Hindlimb muscle (tissue), 1 donor: ENCODE measurements around the gene WNT8A. TPM values are rescaled to one million over a fixed set of nuclear protein-coding genes. Genes with fewer than 3 reads are reported as not detected.

ENCODE experiments used
- DNase-seq: peaks from one replicate; pipeline ENCODE4 v3.0.0-alpha.2; 2013
- polyA plus RNA-seq: library from polyadenylated mRNA; unstranded; fragments of 120-200 nt; gene quantifications from one replicate; pipeline ENCODE4 v1.2.1, GENCODE V29; 2013; ENCODE audit not compliant: insufficient read length

Gene WNT8A
- polyA plus RNA-seq, 1 donor, result not detected

DNA sequence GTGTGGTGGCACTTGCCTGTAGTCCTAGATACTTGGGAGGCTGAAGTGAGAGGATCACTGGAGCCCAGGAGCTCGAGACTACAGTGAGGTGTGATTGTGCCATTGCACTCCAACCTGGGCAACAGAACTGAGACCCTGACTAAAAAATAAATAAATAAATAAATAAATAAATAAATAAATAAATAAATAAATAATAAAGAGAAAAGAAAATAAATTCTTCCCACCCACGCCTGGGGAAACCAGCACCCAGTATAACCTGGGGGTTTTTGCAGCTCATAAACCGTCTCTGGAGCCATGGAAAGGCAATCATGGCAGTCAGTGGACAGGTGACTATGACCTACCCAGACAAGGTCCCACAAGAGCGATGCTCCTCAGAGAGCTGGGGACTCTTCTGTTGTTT lies 7.9 kb downstream of the WNT8A start:
- no peak for DNase-seq

DNA sequence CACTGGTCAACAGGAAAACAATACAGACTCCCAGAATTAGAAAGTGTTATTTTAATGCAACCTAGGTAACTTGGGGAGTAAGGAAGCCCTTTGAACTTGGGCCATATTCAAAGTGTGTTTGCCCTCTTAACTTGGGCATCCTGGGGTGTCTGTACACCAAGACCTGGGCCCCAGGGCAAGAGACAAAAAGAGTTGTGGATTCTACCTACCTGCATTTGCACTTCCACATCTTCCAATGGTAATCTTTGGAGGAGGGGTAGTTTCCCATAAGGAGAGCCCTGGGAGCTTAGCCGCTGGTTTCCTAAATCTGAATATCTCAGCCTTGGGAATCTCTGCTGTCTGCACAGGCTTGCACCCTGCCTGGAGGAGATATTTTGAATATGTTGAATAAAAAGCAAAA lies 8.5 kb downstream of the WNT8A start:
- no peak for DNase-seq

DNA sequence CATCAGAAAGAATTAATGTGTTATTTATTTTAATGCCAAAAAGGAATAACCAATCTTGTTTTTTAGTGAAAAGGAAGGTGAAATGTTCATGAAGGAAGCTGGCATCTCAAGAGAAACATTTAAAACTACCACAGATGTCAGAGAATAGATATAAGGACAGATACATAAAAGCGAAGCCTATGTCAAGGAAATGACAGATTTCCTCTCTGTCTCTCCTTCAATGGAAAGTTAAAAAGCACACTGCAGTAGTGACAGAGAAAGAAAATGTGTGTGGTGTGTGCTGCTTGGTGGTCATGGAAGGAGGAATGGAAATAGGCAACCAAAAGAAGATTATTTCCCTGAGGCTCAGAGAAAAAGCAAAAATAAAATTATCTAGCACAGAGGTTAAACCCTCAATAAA lies 9.2 kb downstream of the WNT8A start:
- DNase-seq, result no peak

DNA sequence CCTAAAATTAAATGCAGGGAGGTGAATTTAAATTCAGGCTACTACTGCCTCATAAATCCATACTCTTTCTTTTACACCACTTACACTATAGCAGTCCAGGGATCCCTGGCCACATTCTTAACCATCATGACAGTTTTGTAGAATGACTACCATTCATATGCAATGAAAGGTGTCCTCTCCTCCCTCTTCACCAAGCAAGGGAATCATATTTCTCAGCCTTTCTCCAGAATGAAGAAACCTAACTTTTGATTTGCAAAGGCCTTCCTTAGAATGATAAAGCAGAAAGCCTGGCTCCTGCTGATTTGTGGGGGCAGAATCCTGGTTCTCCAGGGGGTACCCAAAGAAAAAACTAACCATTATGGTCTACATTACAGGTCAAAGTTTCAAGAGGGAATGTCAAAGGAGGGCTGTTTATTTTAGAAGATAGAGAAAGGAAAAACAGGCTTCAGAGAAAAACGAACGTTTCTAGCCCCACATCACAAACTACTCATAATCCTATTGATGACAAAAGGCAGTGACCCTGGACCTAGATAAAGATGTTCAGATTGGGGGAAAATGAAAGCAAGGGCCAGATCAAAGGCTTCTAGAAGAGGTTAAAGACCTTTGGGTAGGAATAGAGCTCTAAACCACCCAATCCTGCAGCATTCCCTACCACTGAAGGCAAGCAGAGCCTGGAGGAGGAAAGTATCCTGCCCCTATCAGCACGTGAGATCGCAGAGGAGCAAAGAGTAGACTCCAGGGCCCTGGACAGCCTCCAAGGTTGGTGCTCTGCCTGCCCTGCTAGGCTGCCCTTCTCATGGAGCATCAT lies 11.5 kb downstream of the WNT8A start:
- DNase-seq, result no peak

DNA sequence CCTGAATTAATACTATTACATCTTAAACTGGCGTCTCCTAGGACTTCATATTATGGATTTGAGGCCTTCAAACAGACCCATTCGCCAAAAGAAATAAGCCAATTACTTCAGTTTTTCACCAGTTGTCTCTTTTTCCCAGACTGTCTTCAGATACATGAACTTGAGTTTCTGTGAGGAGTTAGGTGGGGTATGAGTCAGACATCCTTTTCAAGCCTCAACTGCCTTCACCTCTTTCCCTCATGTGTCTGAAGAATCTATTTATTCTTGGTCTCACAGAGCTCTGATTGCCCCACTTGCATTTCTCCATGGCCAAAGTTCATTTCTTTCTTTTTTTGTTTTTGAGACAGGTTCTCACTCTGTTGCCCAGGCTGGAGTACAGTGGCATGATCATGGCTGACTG lies 12.5 kb downstream of the WNT8A start:
- no peak for DNase-seq

DNA sequence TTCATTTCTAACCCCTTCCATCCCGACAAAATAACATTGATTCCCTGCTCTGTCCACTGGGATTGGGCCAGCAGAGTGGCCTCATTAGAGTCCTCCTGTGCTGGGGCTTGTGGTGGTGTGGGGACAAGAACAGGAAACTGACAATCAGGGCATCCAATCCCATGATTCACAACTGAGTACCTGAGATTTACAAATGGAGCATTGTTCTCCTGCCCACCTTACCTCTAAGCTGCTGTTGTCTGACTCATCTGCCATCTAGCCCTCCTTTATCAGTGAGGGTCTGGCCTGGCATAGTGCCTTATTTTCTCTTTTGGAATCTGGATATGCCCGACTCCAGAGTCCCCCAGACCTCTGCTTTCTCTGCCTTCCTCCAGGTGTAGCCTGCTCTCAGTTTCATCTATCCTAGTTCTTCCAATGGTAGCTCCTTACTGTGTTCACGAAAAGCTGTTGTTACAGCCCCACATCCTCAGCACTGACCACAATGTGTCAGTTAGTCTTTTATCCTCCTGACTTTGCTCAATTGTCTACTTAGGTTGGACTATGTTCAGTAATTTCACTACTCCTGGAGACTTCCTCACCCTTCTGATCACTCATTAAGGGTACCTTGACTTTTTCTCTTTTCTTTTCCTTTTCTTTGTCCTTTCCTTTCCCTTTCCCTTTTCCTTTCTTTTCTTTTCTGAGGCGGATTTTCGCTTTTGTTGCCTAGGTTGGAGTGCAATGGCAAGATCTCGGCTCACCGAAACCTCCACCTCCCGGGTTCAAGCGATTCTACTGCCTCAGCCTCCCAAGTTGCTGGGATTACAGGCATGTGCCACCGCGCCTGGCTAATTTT lies 13.4 kb downstream of the WNT8A start:
- DNase-seq, result no peak

DNA sequence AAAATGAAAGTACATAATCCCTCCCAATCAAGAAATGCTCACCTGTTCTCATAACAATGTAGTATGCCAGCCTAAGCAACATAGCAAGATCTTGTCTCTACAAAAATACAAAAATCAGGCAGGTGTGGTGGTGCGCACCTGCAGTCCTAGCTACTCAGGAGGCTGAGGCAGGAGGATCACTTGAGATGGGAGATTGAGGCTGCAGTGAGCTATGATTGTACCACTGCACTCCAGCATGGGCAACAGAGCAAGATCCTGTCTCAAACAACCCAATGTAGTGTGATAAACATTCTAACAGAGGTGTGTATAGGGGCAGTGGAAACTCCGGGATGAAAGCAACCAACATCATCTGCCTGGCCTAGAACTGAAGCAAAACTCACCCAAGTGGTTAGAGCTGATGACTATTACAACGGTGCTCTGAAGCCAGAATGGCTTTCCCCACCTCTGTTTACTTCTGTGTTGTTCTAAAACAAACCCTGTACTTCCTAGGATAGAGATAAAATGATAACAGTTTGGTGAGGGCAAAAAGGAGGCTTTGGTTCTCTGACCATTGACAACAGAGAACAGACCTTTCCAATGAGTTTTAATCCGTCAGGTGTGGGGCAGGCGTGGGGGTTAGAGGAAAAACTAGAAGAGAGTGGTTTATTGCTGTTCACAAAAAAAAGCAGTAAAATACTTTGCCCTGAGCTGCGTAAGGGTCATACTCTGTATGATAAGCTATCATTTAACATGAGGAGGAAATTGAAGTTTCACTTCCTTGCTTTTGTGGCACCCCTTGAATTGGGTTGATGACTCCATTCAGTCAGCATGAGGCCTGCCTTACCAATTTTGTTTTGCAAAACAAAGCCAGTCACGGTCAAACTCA lies 18.9 kb downstream of the WNT8A start:
- DNase-seq, result no peak

DNA sequence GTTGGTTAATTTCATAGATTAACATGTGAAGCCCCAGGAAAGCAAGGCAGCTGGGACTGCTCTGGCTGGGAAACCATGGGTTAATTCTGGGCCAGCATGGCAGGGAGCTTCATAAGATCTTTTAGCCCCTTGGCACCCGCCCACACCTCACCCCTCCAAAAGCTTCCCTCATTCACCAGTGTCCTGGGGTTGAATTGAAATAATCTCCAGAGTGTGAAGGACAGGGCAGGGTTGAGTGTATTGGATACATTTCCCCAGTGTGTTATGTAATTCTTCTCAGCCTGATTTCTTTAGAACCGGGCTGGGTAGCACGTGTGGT lies 19.4 kb downstream of the WNT8A start:
- no peak for DNase-seq

DNA sequence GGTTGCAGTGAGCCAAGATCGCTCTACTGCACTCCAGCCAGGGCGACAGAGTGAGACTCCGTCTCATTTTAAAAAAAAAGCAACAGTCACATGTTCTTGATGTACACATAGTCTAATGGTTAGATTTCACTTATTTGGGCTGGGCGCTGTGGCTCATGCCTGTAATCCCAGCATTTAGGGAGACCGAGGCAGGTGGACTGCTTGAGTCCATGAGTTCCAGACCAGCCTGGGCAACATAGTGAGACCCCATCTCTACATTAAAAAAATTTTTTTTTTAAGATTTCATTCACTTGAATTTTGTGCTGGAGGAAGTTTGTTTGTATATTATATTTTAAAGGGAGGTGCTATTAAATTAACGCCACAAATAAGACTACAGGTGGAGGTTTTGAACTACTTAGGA lies 21.9 kb downstream of the WNT8A start:
- DNase-seq, result no peak

DNA sequence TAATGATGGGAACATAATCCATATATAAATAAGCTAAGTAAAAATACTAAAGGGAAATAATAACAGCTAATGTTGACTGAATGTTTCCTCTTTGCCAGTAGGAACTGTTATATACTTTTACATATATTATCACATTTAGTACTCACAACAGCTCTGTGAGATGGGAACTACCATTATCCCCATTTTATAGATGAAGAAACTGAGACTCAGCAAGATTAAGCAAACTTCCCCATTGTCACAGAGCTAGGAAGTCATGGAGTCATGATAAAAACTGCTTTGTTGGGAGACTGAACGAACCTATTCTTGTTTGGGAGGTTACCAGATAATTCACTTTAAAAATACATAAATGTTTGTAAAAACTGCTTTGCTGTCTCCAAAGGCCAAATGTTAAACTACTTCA lies 23.4 kb downstream of the WNT8A start:
- no peak for DNase-seq

DNA sequence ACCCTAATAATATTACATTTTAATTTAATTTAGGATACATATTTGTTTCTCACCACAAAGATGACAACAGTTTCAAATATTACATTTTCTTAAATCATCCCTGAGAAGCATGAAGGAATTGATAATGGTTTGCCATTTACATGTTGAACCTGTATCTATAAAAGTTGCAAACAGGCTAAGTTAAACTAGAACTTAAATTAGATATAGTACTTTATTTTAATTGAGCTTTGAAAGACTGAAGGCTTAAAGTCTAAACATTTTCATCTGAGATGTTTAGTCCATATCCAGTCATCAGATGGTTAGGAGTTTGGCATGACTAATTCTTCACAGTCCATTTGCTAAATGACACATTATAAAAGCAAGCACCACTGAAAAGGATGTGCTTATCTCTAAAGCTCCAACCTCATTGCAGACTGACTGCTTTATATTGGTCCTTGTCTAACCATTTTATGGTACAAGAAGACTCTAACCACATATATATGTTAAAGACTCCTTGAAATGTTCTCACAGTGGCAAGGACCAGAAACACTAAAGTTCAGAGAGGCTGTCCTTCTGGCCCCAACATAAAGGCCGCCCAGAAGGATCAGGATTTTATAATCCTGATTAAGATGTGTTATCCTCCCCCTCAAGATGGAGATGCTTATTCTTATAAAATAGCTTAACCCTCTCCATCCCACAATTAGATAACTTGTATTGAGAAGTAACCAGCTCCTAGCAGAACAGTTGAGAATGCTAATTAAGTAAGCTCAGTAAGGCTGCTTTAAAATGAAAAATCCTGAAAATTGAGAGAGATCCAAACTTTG lies 25.8 kb downstream of the WNT8A start:
- DNase-seq, result no peak

DNA sequence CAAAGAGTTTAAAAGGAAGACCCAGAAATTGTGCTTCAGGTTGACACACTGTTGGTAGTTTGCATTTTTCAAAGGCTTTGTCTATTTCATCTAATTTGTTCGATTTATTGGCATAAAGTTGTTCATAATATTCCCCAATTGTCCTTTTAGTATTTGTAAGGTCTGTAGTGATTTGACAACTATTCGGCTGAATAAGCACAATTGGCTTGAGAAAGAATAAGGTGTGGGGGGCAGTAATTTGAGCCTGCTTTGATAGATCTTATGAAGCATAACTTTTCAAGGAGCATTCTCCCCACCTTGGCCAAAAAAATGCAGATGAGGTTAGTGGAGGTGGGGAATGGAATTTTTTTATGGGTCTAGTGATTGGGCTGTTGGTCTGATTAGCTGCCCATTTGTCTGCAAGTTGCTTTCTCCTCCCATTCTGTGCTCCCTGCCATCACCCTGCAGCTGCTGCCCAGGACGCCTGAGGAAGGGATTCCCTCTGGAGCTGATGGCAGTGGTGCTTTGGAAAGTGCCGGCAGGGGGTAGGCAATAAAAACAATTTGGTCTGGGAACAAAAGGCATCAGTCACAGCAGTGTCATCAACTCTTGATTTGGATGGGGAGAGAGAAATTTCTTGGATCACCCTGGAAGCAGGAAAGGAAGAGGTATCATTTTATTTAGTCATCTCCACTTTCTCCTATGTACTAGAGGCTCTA lies 26.6 kb downstream of the WNT8A start:
- no peak for DNase-seq

DNA sequence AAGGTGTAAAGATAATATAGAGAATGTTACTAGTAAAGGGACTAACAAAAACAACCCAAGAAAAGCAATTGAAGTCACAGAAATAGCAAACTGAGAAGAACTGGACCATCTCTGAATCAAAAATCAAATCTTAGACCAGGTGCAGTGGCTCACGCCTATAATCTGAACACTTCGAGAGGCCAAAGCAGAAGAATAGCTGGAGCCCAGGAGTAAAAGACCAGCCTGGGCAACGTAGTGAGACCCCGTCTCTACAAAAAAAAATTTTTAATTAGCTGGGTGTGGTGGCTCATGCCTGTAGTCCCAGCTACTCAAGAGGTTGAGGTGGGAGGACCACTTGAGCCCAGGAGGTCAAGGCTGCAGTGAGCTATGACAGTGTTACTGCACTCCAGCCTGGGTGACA lies 27.3 kb downstream of the WNT8A start:
- DNase-seq, result no peak

DNA sequence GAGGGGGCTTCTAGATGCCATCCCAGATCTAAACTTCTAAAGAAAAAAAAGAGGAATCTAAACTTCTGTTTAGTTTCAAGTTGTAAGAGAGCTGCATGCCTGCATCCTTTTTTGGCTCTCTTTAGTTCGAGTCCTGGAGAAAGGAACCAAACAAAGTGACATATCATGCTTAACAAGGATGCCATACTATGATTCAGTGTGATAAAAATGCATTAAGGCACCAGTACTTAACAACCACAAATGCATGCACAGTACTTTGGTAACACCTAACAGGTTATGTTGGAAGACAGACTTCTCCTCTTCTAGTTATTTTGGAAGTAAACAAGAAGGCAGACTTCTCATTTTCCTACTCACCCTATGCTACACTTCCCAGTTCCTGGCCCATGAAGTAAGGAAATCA lies 28.1 kb downstream of the WNT8A start:
- DNase-seq, result no peak

DNA sequence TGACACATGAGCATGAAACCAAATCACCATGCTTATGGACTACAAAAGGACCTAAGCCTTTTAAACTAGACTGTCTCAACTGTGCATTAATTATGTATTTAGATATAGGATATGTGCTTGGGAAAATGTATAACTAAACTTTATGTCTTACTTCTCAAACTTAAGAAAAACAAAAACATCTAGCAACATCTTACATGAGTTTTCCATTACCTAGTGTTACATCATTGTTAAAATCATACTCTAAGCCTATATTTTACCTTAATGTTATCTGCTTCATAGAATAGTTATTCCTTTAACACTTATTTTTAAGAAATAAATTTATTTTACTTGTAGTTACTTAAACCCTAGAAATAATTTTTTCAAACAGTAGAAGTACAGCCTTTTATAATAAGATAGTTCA lies 31.4 kb downstream of the WNT8A start:
- DNase-seq, result no peak

DNA sequence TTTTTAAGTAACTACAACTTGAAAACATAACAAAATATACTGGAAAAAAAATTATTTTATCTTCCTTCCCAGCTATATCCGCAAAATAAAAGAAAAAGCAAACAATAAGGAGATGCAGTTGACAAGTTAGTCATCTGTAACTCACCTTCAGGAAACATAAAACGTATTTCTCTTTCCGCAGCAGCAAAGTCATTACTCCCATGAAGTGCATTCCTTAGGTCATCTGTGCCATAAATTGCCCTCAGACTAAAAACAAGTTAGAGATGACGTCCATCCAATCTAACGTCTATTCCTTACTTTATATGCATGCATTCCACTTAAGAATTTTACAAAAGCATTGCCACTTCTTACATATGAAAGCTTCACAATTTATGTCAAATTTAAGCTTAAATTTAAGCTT lies 44.5 kb downstream of the WNT8A start:
- DNase-seq, result no peak

DNA sequence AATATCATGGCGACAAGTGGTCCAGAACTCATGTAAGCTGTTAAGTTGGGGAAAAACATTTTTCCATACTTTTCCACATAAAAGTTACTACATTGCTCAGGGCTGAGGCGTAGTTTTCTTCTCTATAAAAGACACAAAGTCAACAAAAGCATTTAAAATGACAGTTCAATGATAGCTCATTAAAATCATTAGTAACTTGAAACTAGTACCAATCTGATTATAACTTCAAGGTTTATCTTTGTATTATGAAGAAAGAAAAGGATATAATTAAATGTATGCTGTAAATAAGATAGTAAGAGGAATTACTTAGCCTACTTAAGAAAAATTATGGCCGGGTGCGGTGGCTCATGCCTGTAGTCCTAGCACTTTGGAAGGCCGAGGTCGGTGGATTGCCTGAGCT lies 45.5 kb downstream of the WNT8A start:
- DNase-seq, result no peak

DNA sequence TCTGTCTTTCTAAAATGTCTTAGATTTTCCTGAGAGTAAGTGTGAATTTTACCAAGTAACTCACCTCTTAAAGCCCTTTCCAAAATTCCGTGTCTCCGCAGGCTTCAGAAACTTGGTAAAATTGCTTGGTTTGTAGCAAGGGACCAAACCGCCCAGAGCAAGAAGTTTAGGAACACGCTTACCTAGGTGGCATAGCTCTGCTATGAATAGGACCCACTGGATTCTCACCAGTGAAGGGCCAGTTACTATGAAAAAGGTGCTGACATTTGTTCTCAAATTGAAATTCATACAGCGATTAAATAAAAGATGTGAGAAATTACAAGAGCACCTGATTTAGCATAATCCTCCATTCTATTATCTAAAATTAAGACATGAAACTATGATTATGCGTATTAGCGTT lies 48.7 kb downstream of the WNT8A start:
- DNase-seq, result no peak

DNA sequence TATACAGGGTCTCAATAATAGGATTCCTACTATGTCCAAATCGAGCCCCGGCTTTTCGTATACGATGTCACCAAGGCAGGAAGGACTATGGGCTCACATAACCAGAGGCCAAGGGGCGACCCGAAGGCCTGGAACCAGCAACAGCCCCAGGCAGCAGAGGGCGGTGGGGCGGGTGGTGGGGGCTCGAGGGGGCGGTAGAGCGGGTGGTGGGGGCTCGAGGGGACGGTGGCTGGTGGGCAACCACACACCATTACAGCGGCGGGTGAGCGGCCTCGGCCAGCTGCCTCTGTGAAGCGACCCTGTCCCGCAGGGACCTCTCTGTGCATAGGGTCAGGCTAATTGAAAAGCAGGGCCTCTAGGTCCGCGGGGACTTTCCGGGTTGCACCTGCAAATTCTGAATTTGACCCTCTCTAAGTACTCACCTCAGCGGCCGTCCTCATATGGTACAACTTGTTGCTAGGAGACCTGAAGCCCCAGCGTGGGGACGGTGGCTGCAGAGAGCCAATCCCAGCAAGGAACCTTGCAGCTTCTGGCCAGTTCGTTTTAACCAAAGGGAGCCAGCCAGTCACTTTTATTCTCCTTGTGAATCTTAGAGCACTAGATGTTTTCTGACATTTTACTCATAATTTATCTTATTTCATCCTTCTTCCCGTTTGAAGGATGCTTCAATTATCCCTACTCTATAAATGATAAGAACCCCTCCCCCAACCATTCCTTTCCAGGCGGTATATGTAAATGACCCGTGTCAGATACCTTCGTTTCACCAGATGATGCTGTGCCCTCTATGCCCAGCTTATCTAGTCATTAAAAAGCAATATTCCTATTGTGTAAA lies 55.3 kb downstream of the WNT8A start, which contains the start of gene NME5:
Gene NME5, minus strand, starts transcription at position 480 of the 832 bp plus-strand sequence. CDS start 648 bp downstream, outside the sequence.
- peak; percentile 49 for DNase-seq

DNA sequence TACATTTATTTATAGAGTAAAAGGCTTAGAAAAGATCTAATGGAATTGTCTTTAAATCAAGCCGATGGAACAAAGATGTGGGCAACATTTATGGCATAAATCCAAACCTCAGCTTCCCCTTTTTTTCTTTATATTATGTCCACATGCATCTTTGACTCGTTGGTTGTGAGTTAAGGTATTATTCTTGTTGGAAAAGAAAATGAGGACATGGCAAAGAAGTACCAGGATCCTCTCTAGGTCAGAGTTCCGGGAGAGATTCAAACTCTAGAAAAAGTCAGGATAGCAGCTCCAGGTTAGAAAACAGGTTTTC lies 55.9 kb downstream of the WNT8A start:
- DNase-seq, result no peak

DNA sequence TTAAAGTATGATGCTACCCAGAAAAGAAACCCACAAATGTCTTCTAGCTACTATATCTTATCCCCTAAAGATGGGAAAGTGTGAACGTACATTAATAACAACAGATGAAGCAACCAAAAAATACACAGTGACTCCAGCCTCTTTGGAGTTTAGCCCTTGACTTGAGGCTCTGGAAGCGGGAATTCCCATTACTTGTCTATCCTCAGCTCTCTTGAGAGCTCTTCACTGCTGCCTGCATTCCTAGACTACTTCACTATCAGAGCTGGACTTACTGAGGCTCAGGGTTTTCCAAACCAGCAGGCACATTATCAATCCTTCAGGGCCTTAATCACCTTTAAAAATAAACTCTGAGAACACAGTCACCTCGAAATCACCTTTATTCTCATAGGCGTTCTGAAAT lies 56.4 kb downstream of the WNT8A start:
- DNase-seq, result no peak
